ENCODE results near the gene IMPA2.

- TF ChIP-seq POLR2A (IDR thresholded peaks at IDR 0.05) (no peak), CTCF (IDR thresholded peaks at IDR 0.05) (no peak)
These were observed 2.4 kb upstream of the IMPA2 start for GRCh38 chr18:11978956-11979355.

Data from uterus (tissue), 2 donors.